Panc1 (cell line): ENCODE results near the gene GCC2. TPM values are rescaled to one million over a fixed set of nuclear protein-coding genes. Genes with fewer than 3 reads are reported as not detected.

Experiments
- ATAC-seq: fragments of 200-7000 bp; cut with Tn5 transposase; 2 replicates; pipeline ENCODE4 v1.9.1; 2020; ENCODE audit warnings: mild to moderate bottlenecking, moderate library complexity
- BruUV-seq: library from RNA; stranded (reverse); fragments of 400-500 nt; replicated peaks from 2 replicates; lab custom pipeline; 2021; lab: Mats Ljungman, UMichigan
- CTCF ChIA-PET: fragments of 300-600 bp; sonication (Branson Sonifier 250); formaldehyde crosslinking; loops from one replicate; lab custom pipeline; 2022; ENCODE audit warnings: antibody characterized with exemption; lab: Charles Lee
- POLR2A ChIA-PET: fragments of 300-600 bp; sonication (Branson Sonifier 250); formaldehyde crosslinking; loops from one replicate; lab custom pipeline; 2022; ENCODE audit warnings: antibody characterized with exemption; lab: Charles Lee
- DNase-seq: peaks from one replicate; pipeline ENCODE4 v3.0.0-alpha.2; 2010; ENCODE audit warnings: low read depth, low spot score
- H3K27ac ChIP-seq: 2 replicates; pipeline ENCODE4 v1.5.1; 2011; ENCODE audit warnings: mild to moderate bottlenecking, low read length, inconsistent platforms
- H3K27me3 ChIP-seq: fragments of 200-500 bp; sonication (Bioruptor generic); 2 replicates; pipeline ENCODE4 v1.6.0; 2014; ENCODE audit warnings: low read length, inconsistent platforms; ENCODE audit not compliant: control insufficient read depth, insufficient read depth
- H3K36me3 ChIP-seq: fragments of 200-500 bp; sonication (Bioruptor generic); 2 replicates; pipeline ENCODE4 v1.5.1; 2014; ENCODE audit warnings: inconsistent platforms, mild to moderate bottlenecking, low read length, moderate library complexity; ENCODE audit not compliant: control insufficient read depth, insufficient read depth
- H3K4me1 ChIP-seq: 2 replicates; pipeline ENCODE4 v1.5.1; 2011; ENCODE audit warnings: inconsistent platforms, mild to moderate bottlenecking, low read length, moderate library complexity; ENCODE audit not compliant: control insufficient read depth, insufficient read depth
- H3K4me3 ChIP-seq, 2 experiments: 2 replicates each; pipeline ENCODE4 v1.5.1; 2011 to 2012; ENCODE audit warnings: low read depth in 2 of 2, low read length in 2 of 2, mild to moderate bottlenecking in 2 of 2, inconsistent platforms in 1 of 2, moderate library complexity in 1 of 2
- H3K9me3 ChIP-seq: fragments of 200-500 bp; sonication (Bioruptor generic); 2 replicates; pipeline ENCODE4 v1.5.1; 2014; ENCODE audit warnings: low read depth, mild to moderate bottlenecking, inconsistent platforms, low read length, moderate library complexity; ENCODE audit not compliant: control insufficient read depth, insufficient read depth
- POLR2AphosphoS5 ChIP-seq: IDR thresholded peaks from 2 replicates; pipeline ENCODE4 v1.6.1; 2012; ENCODE audit warnings: mild to moderate bottlenecking, low read depth, low read length, moderate library complexity
- SIN3A ChIP-seq: IDR thresholded peaks from 2 replicates; pipeline ENCODE4 v1.6.1; 2012; ENCODE audit warnings: low read depth, mild to moderate bottlenecking, low read length, moderate library complexity, borderline replicate concordance; ENCODE audit not compliant: insufficient read depth
- TCF7L2 ChIP-seq: IDR thresholded peaks from 2 replicates; pipeline ENCODE4 v1.6.1; 2011; ENCODE audit warnings: mild to moderate bottlenecking, low read depth, low read length, inconsistent platforms
- in situ Hi-C: cut with HindIII; loops from 2 replicates; pipeline ENCODE4 v1.10.0; 2016; ENCODE audit warnings: low sequenced_read_pairs, low pct_unique_long_range_greater_than_20kb
- intact Hi-C: fragments of 100-400 bp; cut with micrococcal nuclease; formaldehyde crosslinking; loops from one replicate; pipeline ENCODE4 v1.10.0; 2022; ENCODE audit not compliant: unreplicated experiment
- total RNA-seq: library from RNA; stranded (reverse); gene quantifications from one replicate; pipeline ENCODE4 v1.2.1, GENCODE V29; 2021; ENCODE audit not compliant: unreplicated experiment
- TF ChIP-seq, protein P1 (sequence below), 2 experiments: IDR thresholded peaks; 2 replicates each; pipeline ENCODE4 v1.6.1; 2011 to 2012; ENCODE audit warnings: low read depth in 2 of 2, control low read depth in 1 of 2, low read length in 1 of 2, mild to moderate bottlenecking in 1 of 2, moderate library complexity in 1 of 2; ENCODE audit not compliant: insufficient read depth in 1 of 2
- TF ChIP-seq, protein P2 (sequence below): fragments of 450-650 bp; IDR thresholded peaks from 2 replicates; pipeline ENCODE4 v1.5.1; 2017; ENCODE audit warnings: mild to moderate bottlenecking

GCC2 gene
- total RNA-seq, 1 experiment from 2014 or later: 23.4 TPM

GRCh38 chr2:108460345-108461037, 11.5 kb downstream of the GCC2 start:
- CTCF ChIA-PET: no interaction called here
- no peaks in the 10 kb centered on the region for H3K9me3 ChIP-seq
- H3K27ac ChIP-seq: no peak overlapping the region
- intact Hi-C loops: no loop called here
- TF ChIP-seq SIN3A: no peak
- TF ChIP-seq, protein P1, sequence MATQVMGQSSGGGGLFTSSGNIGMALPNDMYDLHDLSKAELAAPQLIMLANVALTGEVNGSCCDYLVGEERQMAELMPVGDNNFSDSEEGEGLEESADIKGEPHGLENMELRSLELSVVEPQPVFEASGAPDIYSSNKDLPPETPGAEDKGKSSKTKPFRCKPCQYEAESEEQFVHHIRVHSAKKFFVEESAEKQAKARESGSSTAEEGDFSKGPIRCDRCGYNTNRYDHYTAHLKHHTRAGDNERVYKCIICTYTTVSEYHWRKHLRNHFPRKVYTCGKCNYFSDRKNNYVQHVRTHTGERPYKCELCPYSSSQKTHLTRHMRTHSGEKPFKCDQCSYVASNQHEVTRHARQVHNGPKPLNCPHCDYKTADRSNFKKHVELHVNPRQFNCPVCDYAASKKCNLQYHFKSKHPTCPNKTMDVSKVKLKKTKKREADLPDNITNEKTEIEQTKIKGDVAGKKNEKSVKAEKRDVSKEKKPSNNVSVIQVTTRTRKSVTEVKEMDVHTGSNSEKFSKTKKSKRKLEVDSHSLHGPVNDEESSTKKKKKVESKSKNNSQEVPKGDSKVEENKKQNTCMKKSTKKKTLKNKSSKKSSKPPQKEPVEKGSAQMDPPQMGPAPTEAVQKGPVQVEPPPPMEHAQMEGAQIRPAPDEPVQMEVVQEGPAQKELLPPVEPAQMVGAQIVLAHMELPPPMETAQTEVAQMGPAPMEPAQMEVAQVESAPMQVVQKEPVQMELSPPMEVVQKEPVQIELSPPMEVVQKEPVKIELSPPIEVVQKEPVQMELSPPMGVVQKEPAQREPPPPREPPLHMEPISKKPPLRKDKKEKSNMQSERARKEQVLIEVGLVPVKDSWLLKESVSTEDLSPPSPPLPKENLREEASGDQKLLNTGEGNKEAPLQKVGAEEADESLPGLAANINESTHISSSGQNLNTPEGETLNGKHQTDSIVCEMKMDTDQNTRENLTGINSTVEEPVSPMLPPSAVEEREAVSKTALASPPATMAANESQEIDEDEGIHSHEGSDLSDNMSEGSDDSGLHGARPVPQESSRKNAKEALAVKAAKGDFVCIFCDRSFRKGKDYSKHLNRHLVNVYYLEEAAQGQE (IDR thresholded peaks at IDR 0.05; ENCODE audit: insufficient read depth in 1 of 2, low read depth in 2 of 2, low read length in 1 of 2): no peak
- no peak for TF ChIP-seq TCF7L2
- TF ChIP-seq, protein P2, sequence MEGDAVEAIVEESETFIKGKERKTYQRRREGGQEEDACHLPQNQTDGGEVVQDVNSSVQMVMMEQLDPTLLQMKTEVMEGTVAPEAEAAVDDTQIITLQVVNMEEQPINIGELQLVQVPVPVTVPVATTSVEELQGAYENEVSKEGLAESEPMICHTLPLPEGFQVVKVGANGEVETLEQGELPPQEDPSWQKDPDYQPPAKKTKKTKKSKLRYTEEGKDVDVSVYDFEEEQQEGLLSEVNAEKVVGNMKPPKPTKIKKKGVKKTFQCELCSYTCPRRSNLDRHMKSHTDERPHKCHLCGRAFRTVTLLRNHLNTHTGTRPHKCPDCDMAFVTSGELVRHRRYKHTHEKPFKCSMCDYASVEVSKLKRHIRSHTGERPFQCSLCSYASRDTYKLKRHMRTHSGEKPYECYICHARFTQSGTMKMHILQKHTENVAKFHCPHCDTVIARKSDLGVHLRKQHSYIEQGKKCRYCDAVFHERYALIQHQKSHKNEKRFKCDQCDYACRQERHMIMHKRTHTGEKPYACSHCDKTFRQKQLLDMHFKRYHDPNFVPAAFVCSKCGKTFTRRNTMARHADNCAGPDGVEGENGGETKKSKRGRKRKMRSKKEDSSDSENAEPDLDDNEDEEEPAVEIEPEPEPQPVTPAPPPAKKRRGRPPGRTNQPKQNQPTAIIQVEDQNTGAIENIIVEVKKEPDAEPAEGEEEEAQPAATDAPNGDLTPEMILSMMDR: no peak
- no peak for TF ChIP-seq POLR2AphosphoS5
- no TSS peak for BruUV-seq
- in situ Hi-C loops: loop anchor here (25.0 kb wide), 1 partner anchor 102 kb away; no protein-coding TSS in a partner anchor
- POLR2A ChIA-PET: interaction anchor here (0.5 kb wide), 1 partner anchor 124 kb away, joined by 11 read pairs; no protein-coding TSS in a partner anchor
- no peaks in the 10 kb centered on the region for H3K4me1 ChIP-seq
- no peaks in the 10 kb centered on the region for H3K36me3 ChIP-seq
- ATAC-seq: no peak
- DNase-seq: no peak
- no peaks in the 10 kb centered on the region for H3K27me3 ChIP-seq
- H3K4me3 ChIP-seq: no peak overlapping the region

DNA sequence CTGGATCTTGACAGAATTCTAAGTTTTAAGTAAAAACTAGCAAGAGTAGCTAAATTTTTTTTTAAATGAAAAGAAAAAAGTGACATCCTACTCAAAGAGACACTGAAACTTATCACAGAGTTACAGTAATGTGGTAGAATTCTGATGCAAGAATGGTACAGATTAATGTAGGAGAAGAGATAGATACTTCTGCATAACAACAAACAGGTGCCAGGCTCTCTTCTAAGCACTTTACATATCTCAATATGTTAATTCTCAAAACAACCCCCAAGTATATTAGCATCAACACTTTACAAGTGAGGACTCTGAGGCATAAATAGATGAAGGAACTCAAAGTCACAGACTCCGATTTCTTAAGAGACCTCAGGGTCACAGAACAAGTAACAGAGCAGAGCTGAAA, 28.1 kb downstream of the GCC2 start:
- Histone ChIP-seq H3K4me1 (no peaks in the 10 kb centered on the region), H3K27ac (no peak overlapping the region), H3K9me3 (no peaks in the 10 kb centered on the region), H3K4me3 (no peak overlapping the region), H3K36me3 (peaks cover 6% of the 10 kb centered on the region), H3K27me3 (no peaks in the 10 kb centered on the region)
- no peak for DNase-seq
- in situ Hi-C loops (no loop called here), intact Hi-C loops (no loop called here)
- ATAC-seq: no peak
- BruUV-seq: no TSS peak
- ChIA-PET POLR2A (no interaction called here), CTCF (no interaction called here)
- TF ChIP-seq, protein P2: no peak
- TF ChIP-seq TCF7L2: no peak
- no peak for TF ChIP-seq POLR2AphosphoS5
- TF ChIP-seq, protein P1 (IDR thresholded peaks at IDR 0.05; ENCODE audit: insufficient read depth in 1 of 2, low read depth in 2 of 2, low read length in 1 of 2): no peak
- no peak for TF ChIP-seq SIN3A
